Smooth muscle cell of the brain vasculature (primary cell): ENCODE data around the gene GBF1.
"Not testable (repeated sequence)": the region's sequence is repeated elsewhere in the genome, so short reads cannot be mapped to it uniquely, and the experiment has no call there.

Experiments
- DNase-seq: peaks from one replicate; pipeline ENCODE4 v3.0.0-alpha.2; 2012; ENCODE audit warnings: low read depth, low spot score

The GBF1 gene

GRCh38 chr10:102233997-102234396 is 11.3 kb upstream of the GBF1 start:
- no peak for DNase-seq

DNA sequence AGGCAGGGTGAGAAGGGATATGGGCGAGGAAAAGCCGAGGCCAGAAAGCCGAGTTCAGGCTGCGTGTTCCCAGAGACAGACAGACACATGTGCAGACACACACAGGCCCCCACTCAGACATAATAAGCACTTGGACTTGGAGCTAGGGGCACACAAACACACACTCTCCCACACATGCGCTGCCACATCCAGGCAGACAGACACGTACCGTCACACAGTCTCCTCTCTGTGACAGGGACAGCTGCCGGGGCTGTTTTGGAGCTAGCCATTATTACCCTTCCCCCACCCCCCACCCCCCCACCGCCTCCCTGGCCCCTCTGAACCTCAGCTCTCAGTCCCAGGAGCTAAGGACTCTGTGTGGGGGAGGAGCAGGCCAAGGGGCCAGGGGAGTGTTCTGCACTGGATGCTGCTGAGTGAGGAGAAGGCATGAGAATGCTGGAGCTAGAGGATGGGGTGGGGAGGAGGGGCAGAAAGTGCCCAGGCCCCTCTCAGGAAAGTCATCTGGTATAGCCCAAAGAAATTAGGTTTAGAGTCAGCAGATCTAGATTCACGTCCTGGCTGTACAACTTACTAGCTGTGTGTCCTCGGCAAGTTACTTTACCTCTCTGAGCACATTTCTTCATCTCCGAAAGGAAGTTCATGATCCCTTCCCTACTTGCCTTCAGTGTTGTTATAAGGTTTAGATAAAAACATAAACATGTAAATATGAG is 10.3 kb upstream of the GBF1 start:
- DNase-seq = no peak

GRCh38 chr10:102235598-102235920 is 9.8 kb upstream of the GBF1 start:
- DNase-seq = no peak

- no peak for DNase-seq
These were observed 9.3 kb upstream of the GBF1 start for GRCh38 chr10:102236006-102236405.

- no peak for DNase-seq
These were observed 7.5 kb upstream of the GBF1 start for GRCh38 chr10:102237711-102238252.

GRCh38 chr10:102240467-102241031 is 4.8 kb upstream of the GBF1 start:
- no peak for DNase-seq

GRCh38 chr10:102241032-102241443 is 4.3 kb upstream of the GBF1 start:
- DNase-seq = no peak

DNA sequence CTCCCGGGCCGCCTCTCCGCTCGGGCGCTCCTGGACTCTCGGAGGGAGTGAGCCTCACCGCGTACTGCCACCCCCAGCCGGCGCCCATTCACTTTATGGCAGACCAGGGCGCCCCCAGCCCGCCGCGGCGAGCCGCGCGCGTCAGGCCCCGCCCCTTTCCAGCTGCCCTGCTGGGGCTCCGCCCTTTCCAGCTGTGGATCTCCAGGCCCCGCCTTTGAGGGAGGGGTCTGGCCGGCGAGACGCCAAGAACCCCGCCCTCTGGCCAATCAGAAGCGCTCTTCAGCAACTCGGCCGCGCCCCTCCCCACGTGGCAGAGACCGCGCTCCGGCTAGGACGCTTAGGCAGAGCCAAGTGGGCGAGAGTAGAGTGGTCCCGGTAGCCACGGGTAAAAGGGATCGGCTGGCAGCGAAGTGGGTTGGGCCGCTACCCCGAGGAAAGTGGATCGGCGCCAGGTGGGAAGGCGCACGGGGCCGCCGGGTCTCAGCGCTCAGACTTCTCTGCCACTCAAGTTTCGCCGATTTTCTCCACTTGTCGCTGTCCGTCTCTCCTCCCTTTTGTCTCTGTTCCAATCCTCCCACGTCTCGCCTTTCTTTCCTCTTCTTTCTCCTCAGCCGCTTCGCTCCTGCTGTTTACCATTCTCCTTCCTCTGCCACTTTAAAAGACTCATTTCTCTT is 3.8 kb upstream of the GBF1 start, which contains the start of gene PITX3:
Gene PITX3 (minus strand): TSS at position 69 of the 674 bp plus-strand sequence. CDS start 9,432 bp downstream, outside the sequence.
- DNase-seq = peak; percentile 81

DNA sequence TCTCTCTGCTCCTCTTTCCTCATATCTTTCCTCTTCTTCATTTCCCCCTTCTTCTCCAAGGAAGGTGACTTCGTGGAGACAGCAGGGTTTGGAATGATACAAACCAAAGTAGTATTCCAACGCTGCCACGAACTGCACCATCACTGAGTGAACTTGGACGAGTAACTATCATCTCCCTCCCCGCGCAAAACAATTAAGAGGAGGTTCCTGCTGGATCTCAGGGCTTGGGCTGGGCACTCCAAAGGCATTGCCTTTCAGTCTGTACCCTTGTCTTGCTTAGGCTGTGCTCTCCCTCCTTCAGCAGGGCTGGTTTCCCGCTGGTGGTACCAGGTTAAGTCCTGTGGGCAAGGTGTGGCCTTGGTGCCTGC is 3.2 kb upstream of the GBF1 start:
- no peak for DNase-seq

DNA sequence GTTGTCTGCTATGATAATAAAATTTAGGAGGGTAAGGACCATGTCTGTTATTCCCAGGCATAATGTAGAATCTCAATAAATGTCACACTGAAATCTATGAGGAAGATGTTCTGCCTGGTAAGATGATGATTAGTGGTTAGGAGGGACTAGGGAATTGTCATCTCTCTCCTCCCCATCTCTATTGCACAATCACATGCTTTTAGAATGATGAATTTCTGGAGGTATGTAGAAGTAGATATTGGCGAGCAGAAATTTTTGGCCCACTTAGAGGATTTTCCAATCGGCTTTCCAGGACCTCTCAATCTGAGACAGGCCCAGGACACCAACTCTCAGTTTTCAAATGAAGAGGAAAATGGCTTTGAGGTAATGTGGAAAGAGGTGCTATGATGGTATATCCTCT is 2.0 kb upstream of the GBF1 start:
- no peak for DNase-seq

GRCh38 chr10:102245932-102246251 is 560 bp downstream of the GBF1 start:
- DNase-seq = no peak

DNA sequence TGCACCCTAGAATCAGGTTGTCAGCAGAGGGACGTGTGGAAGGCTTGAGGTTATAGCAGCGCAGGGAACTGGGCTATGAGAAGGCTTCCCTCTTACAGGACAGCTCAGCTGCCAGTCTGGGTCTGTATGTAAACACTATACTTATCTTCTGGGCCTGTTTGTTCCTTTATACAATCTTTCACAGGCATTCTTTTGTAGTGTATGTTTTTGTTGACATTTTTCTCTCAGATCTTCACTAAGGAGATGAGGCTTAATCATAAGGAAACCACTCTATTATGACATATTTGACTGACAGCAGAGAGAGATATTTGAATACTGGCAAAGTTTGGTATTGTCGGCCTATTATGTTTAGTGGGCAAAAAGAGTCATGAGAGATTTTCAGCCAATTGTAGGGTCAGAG is 929 bp downstream of the GBF1 start:
- DNase-seq = no peak

GRCh38 chr10:102247734-102248133 is 2.4 kb downstream of the GBF1 start:
- no peak for DNase-seq

GRCh38 chr10:102252508-102252907 is 7.2 kb downstream of the GBF1 start:
- DNase-seq = not testable (repeated sequence)

GRCh38 chr10:102254426-102254825 is 9.1 kb downstream of the GBF1 start:
- DNase-seq = no peak

DNA sequence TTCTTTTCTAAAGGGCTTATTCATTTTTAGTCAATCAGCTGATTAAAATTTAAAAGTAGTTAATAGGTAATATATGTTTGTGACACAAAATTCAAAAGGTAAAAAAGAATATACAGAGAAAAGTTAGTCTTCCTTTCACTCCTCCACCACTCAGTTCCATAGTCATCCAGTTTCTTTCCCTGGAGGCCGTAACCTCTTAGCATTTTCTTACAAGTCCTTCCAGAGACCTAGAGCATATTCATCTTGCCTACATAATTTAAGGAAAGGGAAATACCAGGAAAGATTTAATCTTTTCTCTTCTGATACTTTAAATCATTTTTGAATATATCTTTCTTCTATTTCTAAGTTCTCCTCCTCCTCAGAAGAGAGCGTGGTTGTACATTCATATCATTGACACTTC is 10.1 kb downstream of the GBF1 start:
- no peak for DNase-seq

GRCh38 chr10:102261196-102261595 is 15.9 kb downstream of the GBF1 start:
- no peak for DNase-seq

GRCh38 chr10:102261842-102262241 is 16.5 kb downstream of the GBF1 start:
- no peak for DNase-seq

DNA sequence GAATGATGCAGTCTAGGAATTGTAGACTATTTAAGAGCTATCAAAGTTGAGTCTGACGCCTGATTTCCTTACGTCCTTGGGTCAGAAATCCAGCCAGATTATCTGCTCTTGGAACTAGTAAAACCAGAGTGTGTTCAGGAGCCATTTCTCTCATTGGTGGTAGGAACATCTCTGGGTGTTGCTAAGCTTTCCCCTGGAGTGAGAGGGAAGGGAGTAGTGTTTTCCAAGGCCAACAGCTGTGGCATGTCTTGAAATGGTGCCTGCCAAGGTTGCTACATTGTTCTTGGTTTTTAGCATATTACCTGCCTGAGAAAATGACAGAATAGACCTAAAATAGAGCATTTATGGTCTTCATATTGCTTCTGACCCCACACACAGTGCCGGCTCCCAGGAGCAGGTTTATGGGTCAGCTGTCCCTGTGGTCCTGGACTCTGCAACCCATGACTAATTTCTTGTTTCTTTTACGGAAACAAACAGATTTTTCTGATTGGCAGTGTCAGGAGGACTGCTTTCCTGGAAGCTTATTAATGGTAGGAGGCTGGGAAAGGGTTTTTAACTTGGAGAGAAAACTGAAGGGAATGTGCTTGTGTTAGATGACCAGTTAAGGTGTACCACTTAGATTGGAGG is 17.5 kb downstream of the GBF1 start:
- DNase-seq = no peak

- DNase-seq = no peak
These were observed 19.0 kb downstream of the GBF1 start for GRCh38 chr10:102264371-102264770.

DNA sequence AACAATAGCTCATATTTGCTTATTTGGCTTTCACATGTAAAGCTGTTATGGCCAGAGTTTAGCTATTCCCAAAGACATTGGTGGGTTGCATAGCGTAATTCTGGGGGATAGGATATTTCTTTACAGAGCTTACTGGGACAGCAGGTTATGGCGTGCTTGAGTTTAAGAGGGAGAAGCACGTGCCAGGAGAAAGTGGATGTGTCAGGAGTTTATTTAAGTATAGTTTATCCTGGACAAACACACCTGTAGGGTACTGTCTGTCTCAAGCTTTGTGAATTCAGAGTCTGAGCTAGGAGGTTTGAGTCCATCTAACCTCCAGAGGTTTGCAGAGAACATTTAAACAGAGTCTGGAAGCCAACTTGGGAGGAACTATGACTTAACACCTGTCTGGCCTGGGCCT is 21.3 kb downstream of the GBF1 start:
- DNase-seq = no peak

DNA sequence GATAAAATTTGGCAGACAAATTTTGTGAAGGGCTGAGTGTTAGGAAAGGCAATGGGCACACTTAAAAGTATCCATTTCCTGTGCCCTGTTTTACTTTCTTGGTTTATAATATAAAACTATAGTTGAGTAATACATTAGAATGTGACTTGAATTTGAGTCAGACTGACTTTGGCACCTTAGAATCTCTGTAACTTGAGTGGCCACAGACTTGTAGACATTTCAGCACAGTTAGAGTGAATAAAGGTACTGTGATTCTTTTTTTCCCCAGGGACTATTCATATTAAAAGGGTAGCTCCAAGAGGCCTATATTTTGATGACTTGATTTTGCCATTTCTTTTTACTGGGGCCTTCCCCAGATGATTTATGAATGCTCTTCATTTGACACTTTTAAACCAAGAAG is 22.4 kb downstream of the GBF1 start:
- DNase-seq = no peak
